ENCODE data around the gene RFX1.

The RFX1 gene

GRCh38 chr19:13996928-13997630 lies 9.0 kb downstream of the RFX1 start:
- Histone ChIP-seq H3K27me3 (ENCODE audit: insufficient read depth, poor library complexity, severe bottlenecking) (no peaks in the 10 kb centered on the region), H3K4me1 (ENCODE audit: insufficient read depth, poor library complexity, severe bottlenecking) (no peaks in the 10 kb centered on the region), H3K9me3 (ENCODE audit: severe bottlenecking) (peaks cover 6% of the 10 kb centered on the region), H3K36me3 (ENCODE audit: low read depth) (peaks cover 22% of the 10 kb centered on the region), H3K27ac (ENCODE audit: poor library complexity, severe bottlenecking) (no peak overlapping the region), H3K4me3 (ENCODE audit: severe bottlenecking) (no peak overlapping the region)
- DNase-seq (ENCODE audit: low spot score) (no peak), ATAC-seq (ENCODE audit: low read depth) (no peak)
- TF ChIP-seq CTCF (IDR thresholded peaks at IDR 0.05; ENCODE audit: poor library complexity, severe bottlenecking), result no peak

- Histone ChIP-seq H3K9me3 (ENCODE audit: severe bottlenecking) (peaks cover 6% of the 10 kb centered on the region), H3K27me3 (ENCODE audit: insufficient read depth, poor library complexity, severe bottlenecking) (no peaks in the 10 kb centered on the region), H3K4me1 (ENCODE audit: insufficient read depth, poor library complexity, severe bottlenecking) (no peaks in the 10 kb centered on the region), H3K36me3 (ENCODE audit: low read depth) (peaks cover 22% of the 10 kb centered on the region), H3K4me3 (ENCODE audit: severe bottlenecking) (no peak overlapping the region), H3K27ac (ENCODE audit: poor library complexity, severe bottlenecking) (no peak overlapping the region)
- ATAC-seq (ENCODE audit: low read depth) (no peak), DNase-seq (ENCODE audit: low spot score) (no peak)
- TF ChIP-seq CTCF (IDR thresholded peaks at IDR 0.05; ENCODE audit: poor library complexity, severe bottlenecking), result no peak
These were observed 10.0 kb downstream of the RFX1 start for GRCh38 chr19:13995878-13996765.

DNA sequence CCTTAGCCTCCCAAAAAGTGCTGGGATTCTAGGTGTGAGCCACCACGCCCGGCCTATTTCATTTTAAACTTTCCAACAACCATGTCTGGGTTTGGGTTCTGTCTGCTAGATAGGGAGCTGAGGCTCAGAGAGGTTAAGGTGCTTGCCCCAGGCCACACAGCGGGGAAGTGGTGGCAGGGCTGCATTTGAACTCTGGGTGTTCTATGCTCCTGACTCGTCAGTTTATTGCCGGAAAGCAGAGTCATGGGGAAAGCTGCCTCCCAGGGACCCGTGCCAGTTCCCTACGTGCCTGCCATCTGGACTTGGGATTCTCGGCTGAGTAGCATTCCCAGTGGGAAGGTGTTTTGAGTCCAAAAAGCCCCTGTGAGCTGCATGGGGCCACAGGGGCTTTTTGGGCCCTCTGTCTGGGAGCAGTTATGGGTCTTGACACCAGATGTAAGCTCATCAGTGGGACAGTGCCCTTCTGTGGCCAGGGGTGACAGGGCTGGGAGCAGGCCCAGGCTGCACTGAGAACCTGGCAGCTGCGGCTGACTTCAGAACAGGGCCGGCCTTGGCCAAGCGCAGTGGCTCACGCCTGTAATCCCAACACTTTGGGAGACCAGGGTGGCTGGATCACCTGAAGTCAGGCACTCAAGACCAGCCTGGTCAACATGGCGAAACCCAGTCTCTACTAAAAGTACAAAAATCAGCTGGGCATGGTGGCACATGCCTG lies 10.9 kb downstream of the RFX1 start:
- ATAC-seq (ENCODE audit: low read depth), result no peak

GRCh38 chr19:13993590-13994300 lies 12.4 kb downstream of the RFX1 start:
- TF ChIP-seq CTCF (IDR thresholded peaks at IDR 0.05; ENCODE audit: poor library complexity, severe bottlenecking), result no peak
- Histone ChIP-seq H3K9me3 (ENCODE audit: severe bottlenecking) (no peaks in the 10 kb centered on the region), H3K4me1 (ENCODE audit: insufficient read depth, poor library complexity, severe bottlenecking) (no peaks in the 10 kb centered on the region), H3K4me3 (ENCODE audit: severe bottlenecking) (no peak overlapping the region), H3K36me3 (ENCODE audit: low read depth) (peaks cover 9% of the 10 kb centered on the region), H3K27ac (ENCODE audit: poor library complexity, severe bottlenecking) (no peak overlapping the region), H3K27me3 (ENCODE audit: insufficient read depth, poor library complexity, severe bottlenecking) (no peaks in the 10 kb centered on the region)
- ATAC-seq (ENCODE audit: low read depth) (no peak), DNase-seq (ENCODE audit: low spot score) (no peak)

More for the DNA sequence above, 10.9 kb downstream of the RFX1 start:
- peaks cover 22% of the 10 kb centered on the region for H3K36me3 ChIP-seq (ENCODE audit: low read depth)
- no peak for TF ChIP-seq CTCF (IDR thresholded peaks at IDR 0.05; ENCODE audit: poor library complexity, severe bottlenecking)
- no peak for DNase-seq (ENCODE audit: low spot score)
- no peaks in the 10 kb centered on the region for H3K4me1 ChIP-seq (ENCODE audit: insufficient read depth, poor library complexity, severe bottlenecking)
- H3K9me3 ChIP-seq (ENCODE audit: severe bottlenecking), result peaks cover 6% of the 10 kb centered on the region
- H3K4me3 ChIP-seq (ENCODE audit: severe bottlenecking), result no peak overlapping the region
- no peaks in the 10 kb centered on the region for H3K27me3 ChIP-seq (ENCODE audit: insufficient read depth, poor library complexity, severe bottlenecking)
- H3K27ac ChIP-seq (ENCODE audit: poor library complexity, severe bottlenecking), result no peak overlapping the region

Measured in RWPE2 (cell line).